Measurements from ENCODE around the gene EI24. TPM values are rescaled to one million over a fixed set of nuclear protein-coding genes. Genes with fewer than 3 reads are reported as not detected.

Gene EI24
- total and polyA plus RNA-seq, 2 of the 4 experiments (the other 2 are of a cell fraction), result 89.7 to 95.9 TPM

DNA sequence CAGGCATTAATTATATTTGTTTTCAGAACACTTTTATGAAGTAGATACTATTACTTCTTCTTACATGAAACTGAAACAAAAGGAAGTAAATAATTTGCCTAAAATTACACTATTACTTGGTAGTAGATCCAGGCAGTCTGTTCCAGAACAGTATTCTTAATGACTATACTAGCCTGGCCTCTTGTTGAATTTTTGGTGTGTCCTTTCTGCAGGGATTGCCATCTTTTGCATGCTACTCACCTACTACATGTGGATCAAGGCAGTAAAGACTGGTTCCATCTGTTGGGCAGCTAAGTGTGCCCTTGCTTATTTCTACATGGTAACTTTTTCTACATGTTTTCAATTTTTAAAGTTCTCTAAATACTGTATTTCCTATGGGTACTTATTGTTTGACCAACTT is 36.1 kb downstream of the EI24 start:
- Histone ChIP-seq H3K4me2 (ENCODE audit: low read depth, low read length) (no peak overlapping the region), H2AFZ (replicated peaks; ENCODE audit: low read length, poor library complexity) (no peak overlapping the region), H3K18ac (ENCODE audit: low read depth, low read length) (no peak overlapping the region), H3K27me3 (ENCODE audit: control insufficient read depth, insufficient read depth, low read length) (no peaks in the 10 kb centered on the region), H3K14ac (replicated peaks; ENCODE audit: low read depth, low read length) (no peak overlapping the region), H4K91ac (ENCODE audit: insufficient read depth, low read depth, low read length) (no peak overlapping the region), H3K79me1 (ENCODE audit: low read depth in 1 of 2, low read length in 2 of 2) (peaks cover 26 to 33% of the 10 kb centered on the region in 2 experiments), H3K36me3 (ENCODE audit: control insufficient read depth, insufficient read depth, low read length) (peaks cover 53% of the 10 kb centered on the region), H2BK120ac (ENCODE audit: low read depth, low read length) (no peak overlapping the region), H3K27ac (ENCODE audit: insufficient read depth, low read length) (no peak overlapping the region), H4K8ac (ENCODE audit: low read depth in 2 of 2, low read length in 2 of 2) (no peak overlapping the region), H3K9ac (ENCODE audit: low read depth, low read length) (no peak overlapping the region), H4K20me1 (ENCODE audit: insufficient read depth, low read length) (peaks cover 3% of the 10 kb centered on the region; the same call in 1 of the 2 replicates), H3K4ac (ENCODE audit: low read depth, low read length) (no peak overlapping the region), H3K9me1 (ENCODE audit: insufficient read depth, low read length) (peaks cover 3% of the 10 kb centered on the region), H3K4me3 (ENCODE audit: insufficient read depth, low read depth, low read length) (no peak overlapping the region), H3K4me1 (ENCODE audit: control insufficient read depth, insufficient read depth, low read length) (peaks cover 5% of the 10 kb centered on the region), H4K5ac (ENCODE audit: low read depth, low read length) (no peak overlapping the region), H3K23ac (ENCODE audit: low read depth, low read length) (no peak overlapping the region), H3K56ac (ENCODE audit: extremely low read depth, insufficient read depth, low read length) (no peak overlapping the region), H2BK5ac (ENCODE audit: low read depth, low read length, poor library complexity, severe bottlenecking) (no peak overlapping the region), H2BK15ac (ENCODE audit: low read depth, low read length) (no peak overlapping the region), H2BK20ac (ENCODE audit: low read depth, low read length) (no peak overlapping the region), H3K9me3 (ENCODE audit: control insufficient read depth, insufficient read depth, low read length) (no peaks in the 10 kb centered on the region), H2AK5ac (ENCODE audit: low read depth, low read length) (no peak overlapping the region), H2AK9ac (replicated peaks; ENCODE audit: low read depth, low read length, poor library complexity) (no peak overlapping the region)
- dilution Hi-C loops (cut with HindIII; ENCODE audit: low sequenced_read_pairs, unreplicated experiment) (no loop called here), in situ Hi-C loops (cut with MboI; ENCODE audit: low sequenced_read_pairs) (no loop called here), intact Hi-C loops (cut with micrococcal nuclease) (no loop called here)
- no TSS peak for BruUV-seq (replicated peaks)
- CTCF ChIA-PET, result no interaction called here
- DNase-seq, result no peak
- POLR2A ChIA-PET (ENCODE audit: unreplicated experiment), result no interaction called here
- no peak for ATAC-seq (ENCODE audit: low read depth)
- TF ChIP-seq, protein P1, sequence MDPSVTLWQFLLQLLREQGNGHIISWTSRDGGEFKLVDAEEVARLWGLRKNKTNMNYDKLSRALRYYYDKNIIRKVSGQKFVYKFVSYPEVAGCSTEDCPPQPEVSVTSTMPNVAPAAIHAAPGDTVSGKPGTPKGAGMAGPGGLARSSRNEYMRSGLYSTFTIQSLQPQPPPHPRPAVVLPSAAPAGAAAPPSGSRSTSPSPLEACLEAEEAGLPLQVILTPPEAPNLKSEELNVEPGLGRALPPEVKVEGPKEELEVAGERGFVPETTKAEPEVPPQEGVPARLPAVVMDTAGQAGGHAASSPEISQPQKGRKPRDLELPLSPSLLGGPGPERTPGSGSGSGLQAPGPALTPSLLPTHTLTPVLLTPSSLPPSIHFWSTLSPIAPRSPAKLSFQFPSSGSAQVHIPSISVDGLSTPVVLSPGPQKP (IDR thresholded peaks at IDR 0.05; ENCODE audit: borderline replicate concordance, low read depth, low read length), result no peak
- no peak for TF ChIP-seq CTCF (conservative IDR thresholded peaks at IDR 0.05; ENCODE audit: low read depth, low read length)
- no peak for TF ChIP-seq CHD1 (IDR thresholded peaks at IDR 0.05; ENCODE audit: low read depth, low read length)
- TF ChIP-seq FOS (IDR thresholded peaks at IDR 0.05; ENCODE audit: low read depth, low read length), result no peak
- no peak for TF ChIP-seq MAZ (IDR thresholded peaks at IDR 0.05; ENCODE audit: borderline replicate concordance, low read depth, low read length)
- no peak for TF ChIP-seq MXI1 (IDR thresholded peaks at IDR 0.05; ENCODE audit: borderline replicate concordance, low read depth, low read length)
- no peak for TF ChIP-seq RCOR1 (IDR thresholded peaks at IDR 0.05; ENCODE audit: insufficient replicate concordance, low read length)
- TF ChIP-seq NFE2L2 (IDR thresholded peaks at IDR 0.05; ENCODE audit: low read depth, low read length), result no peak
- TF ChIP-seq SMC3 (IDR thresholded peaks at IDR 0.05; ENCODE audit: low read depth, low read length), result no peak
- TF ChIP-seq RAD21 (IDR thresholded peaks at IDR 0.05; ENCODE audit: low read length), result no peak
- no peak for TF ChIP-seq RFX5 (IDR thresholded peaks at IDR 0.05; ENCODE audit: low read depth, low read length)
- no peak for TF ChIP-seq CEBPB (IDR thresholded peaks at IDR 0.05; ENCODE audit: low read depth, low read length)

Data from IMR-90 (cell line).